GM10266 (cell line): ENCODE measurements around the gene SLC6A20.
"Not testable (repeated sequence)": the region's sequence is repeated elsewhere in the genome, so short reads cannot be mapped to it uniquely, and the experiment has no call there.

Experiments used
- DNase-seq: peaks from one replicate; pipeline ENCODE4 v3.0.0; 2012; ENCODE audit errors: extremely low spot score
- TF ChIP-seq, protein P1 (sequence below): IDR thresholded peaks from 2 replicates; pipeline ENCODE4 v1.5.1; 2012; ENCODE audit warnings: mild to moderate bottlenecking, low read depth; ENCODE audit not compliant: control insufficient read depth, insufficient read depth; ENCODE audit errors: missing control alignments

The SLC6A20 gene

DNA sequence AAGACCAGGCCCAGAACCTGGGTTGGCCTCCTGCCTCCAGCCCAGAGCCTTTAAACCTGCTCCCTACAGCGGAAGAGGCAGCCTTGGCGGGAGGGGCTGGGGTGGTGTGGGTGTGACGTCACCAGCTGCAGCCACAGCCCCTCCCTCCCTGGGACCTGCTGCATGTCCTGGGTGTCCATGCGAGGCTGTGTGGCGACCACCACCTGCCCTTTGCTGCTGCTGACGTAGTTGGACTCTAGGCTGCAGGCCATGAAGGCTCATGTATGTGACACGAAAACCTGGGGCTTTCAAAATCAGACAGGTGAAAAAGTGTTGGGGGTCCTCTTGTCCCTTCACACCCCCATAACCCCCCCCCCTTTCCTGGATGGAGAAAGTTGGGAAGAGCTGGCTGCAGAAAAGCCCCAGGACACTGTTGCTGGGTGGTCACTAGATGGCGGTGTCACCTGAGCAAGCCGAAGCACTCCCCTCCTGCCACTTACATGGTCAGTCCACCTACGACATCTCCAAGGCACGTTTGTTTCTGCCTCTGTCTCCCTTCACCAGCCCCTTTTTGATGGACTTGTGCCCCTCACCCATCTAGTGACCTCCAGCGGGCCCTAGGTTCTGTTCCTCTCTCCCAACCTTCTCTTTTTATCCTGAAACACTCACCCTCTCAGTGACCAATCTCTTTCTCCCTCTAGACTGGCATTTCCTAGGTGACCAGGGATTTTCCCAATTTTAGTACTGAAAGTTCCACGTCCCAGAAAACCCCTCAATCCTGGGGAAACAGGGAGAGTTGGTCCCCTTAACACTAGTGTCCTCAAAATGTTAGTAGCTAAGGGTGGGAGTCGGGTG lies 35.2 kb downstream of the SLC6A20 start:
- TF ChIP-seq, protein P1, sequence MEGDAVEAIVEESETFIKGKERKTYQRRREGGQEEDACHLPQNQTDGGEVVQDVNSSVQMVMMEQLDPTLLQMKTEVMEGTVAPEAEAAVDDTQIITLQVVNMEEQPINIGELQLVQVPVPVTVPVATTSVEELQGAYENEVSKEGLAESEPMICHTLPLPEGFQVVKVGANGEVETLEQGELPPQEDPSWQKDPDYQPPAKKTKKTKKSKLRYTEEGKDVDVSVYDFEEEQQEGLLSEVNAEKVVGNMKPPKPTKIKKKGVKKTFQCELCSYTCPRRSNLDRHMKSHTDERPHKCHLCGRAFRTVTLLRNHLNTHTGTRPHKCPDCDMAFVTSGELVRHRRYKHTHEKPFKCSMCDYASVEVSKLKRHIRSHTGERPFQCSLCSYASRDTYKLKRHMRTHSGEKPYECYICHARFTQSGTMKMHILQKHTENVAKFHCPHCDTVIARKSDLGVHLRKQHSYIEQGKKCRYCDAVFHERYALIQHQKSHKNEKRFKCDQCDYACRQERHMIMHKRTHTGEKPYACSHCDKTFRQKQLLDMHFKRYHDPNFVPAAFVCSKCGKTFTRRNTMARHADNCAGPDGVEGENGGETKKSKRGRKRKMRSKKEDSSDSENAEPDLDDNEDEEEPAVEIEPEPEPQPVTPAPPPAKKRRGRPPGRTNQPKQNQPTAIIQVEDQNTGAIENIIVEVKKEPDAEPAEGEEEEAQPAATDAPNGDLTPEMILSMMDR: peak; percentile 83
- peak; percentile 85 for DNase-seq

DNA sequence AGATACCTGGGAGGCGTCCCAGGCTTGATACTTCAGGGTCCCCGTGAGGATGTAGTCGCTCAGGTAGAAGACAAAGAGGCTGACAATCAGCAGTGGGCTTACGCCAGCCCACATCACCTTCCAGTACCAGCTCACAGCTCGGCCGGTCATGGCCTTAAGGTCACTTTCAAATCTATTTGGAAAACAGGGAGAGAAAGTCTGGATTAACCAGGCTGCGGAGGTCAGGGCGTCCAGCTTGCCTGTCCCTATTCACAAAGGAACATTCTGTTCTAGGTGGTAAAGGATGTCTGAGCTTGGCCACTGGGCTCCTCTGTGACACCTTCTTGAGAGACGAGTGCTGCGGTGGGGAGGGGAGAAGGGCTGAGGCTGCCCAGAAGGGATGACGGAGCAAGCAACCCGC lies 36.5 kb downstream of the SLC6A20 start:
- DNase-seq: no peak
- TF ChIP-seq, protein P1: no peak

DNA sequence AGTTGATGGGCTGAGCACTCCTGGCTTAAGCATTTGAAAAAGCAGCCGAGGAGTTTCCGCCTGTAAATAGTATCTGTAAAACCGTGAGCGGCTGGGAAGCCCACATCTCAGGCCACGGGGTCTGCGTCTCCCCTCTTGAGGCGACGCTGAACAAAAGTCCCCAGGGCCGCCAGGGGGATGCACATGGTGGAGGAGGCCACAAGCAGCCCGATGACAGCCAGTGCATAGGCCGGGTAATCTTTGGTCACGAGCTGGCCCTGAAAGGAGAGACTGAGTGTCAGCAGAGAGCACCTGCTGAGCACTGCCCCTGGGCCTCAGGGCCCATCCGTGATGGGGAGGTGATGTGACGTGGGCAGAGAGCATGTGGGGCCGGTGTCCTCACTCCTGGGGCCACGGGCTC lies 37.5 kb downstream of the SLC6A20 start:
- DNase-seq: no peak
- TF ChIP-seq, protein P1: no peak

DNA sequence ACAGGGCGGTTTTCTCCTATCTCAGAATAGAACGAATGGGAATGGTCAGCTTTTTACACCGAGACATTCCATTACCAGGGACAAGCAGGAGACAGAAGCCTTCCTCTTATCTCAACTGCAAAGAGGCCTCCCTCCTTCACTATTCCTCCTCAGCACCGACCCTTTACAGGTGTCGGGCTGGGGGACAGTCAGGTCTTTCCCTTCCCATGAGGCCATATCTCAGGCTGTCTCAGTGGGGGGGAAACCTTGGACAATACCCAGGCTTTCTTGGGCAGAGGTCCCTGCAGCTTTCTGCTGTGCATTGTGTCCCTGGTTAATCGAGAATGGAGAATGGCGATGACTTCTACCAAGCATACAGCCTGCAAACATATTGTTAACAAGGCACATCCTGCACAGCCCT lies 39.2 kb downstream of the SLC6A20 start:
- not testable (repeated sequence) for DNase-seq

DNA sequence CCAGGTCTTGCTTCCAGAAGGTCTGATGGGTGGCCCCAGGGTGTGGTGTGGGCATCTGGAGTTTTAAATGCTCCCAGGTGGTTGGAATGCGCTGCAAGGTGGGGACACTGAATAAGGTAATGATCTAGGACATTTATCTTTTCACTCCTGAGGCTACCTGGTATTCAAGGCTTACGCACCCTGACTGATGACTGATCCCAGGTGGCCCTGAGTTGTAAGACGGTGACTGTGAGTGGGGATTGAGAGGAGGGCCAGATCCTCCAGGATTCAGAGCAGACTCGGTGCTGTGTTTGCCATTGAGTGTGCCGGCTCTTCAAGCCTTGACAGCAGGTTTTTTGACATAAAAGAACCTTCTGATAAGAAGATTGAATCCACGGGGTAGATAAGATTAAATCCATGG lies 40.3 kb downstream of the SLC6A20 start:
- TF ChIP-seq, protein P1: no peak
- DNase-seq: no peak

DNA sequence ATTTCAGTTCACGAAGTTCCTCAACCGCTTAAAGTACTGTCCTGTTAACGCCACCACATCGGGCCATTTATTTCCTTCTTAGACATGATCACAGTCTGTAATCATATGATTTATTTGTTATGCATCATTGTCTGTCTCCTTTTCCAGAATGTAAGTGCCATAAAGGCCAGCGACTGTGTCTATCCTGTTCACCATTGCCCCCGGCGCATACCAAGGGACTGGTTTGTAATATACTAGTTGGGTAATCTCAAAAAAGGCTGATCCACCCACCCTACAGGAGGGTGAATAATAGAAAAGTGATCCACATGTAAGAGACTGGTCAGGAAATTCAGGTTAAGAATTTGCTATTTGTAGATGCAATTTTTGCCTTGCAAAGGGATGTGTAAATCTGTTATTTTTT lies 41.9 kb downstream of the SLC6A20 start:
- TF ChIP-seq, protein P1: no peak
- DNase-seq: no peak

DNA sequence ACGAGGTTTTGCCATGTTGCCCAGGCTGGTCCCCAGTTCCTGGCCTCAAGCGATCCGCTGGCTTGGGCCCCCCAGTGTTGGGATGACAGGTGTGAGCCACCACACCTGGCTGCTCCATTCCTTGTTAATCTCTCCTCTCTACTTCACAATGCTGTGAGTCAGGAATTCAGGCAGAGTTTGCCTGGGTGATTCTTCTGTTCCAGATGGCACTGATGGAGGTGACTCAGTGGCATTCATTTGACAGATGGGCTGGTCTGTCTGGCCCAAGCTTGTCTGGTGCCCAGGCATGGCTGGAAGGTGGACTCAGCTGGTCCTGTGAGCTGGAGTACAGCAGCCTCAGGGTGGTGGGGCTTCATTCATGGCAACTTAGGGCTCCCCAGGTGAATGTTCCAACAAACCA lies 43.2 kb downstream of the SLC6A20 start:
- TF ChIP-seq, protein P1: no peak
- no peak for DNase-seq
